Right cardiac atrium (tissue), 5 donors: ENCODE data around the gene ADCYAP1R1. TPM values are rescaled to one million over a fixed set of nuclear protein-coding genes. Genes with fewer than 3 reads are reported as not detected.

Experiments
- ATAC-seq, 2 donors: fragments of 200-7000 bp; cut with Tn5 transposase; one replicate each; pipeline versions ENCODE4 v1.8.0 to v1.9.1; 2020; ENCODE audit warnings: moderate library complexity in 2 of 2, mild to moderate bottlenecking in 1 of 2
- DNase-seq, 3 donors: peaks; one replicate each; pipeline ENCODE4 v3.0.0-alpha.2; 2020
- H3K27ac ChIP-seq: one replicate; pipeline ENCODE4 v1.5.1; 2013; ENCODE audit warnings: mild to moderate bottlenecking, low read length, control low read depth, moderate library complexity
- H3K27me3 ChIP-seq: one replicate; pipeline ENCODE4 v1.6.1; 2013; ENCODE audit not compliant: control insufficient read depth, insufficient read depth
- H3K4me1 ChIP-seq: one replicate; pipeline ENCODE4 v1.6.1; 2013; ENCODE audit warnings: low read length; ENCODE audit not compliant: control insufficient read depth, insufficient read depth
- H3K4me3 ChIP-seq: one replicate; pipeline ENCODE4 v1.5.1; 2013; ENCODE audit warnings: low read length, control low read depth
- H3K9me3 ChIP-seq: one replicate; pipeline ENCODE4 v1.6.1; 2013; ENCODE audit warnings: low read length; ENCODE audit not compliant: control insufficient read depth
- WGBS: extraction: QIAGEN DNeasy Blood & Tissue Kit; methylation state at CpG from one replicate; pipeline ENCODE4 v1.1.7; 2013; 5-methylcytosine and 5-hydroxymethylcytosine counted together
- intact Hi-C, 4 donors: fragments of 100-400 bp; cut with DNase I; formaldehyde crosslinking; loops; one replicate each; pipeline versions ENCODE4 v1.11.0 to v1.14.0; 2022 to 2023
- long read RNA-seq, 4 donors: library from polyadenylated mRNA; unstranded; transcript quantifications; one replicate each; pipeline ENCODE4 v2.0.0, GENCODE V29; 2020 to 2021
- polyA plus RNA-seq: library from polyadenylated mRNA; stranded (reverse); fragments of 200-250 nt; gene quantifications from one replicate; pipeline ENCODE4 v1.2.3, GENCODE V29; 2013
- total RNA-seq, 4 donors: library from RNA; stranded (reverse); fragmentation: NEBNext Ultra II Directional; extraction: Animal tissue kit (Norgen Biotek cat#: 25700); gene quantifications; one replicate each; pipeline ENCODE4 v1.2.1, GENCODE V29; 2021
- donor health status: healthy with polysubstance abuse.
- donor health status: DM: no; HTN: yes; CAD: no.
- donor health status: DM: no; HTN: no; CAD: no.
- donor health status: DM: no; HTN: yes; CAD: no; lungs with severe emphysema.
- donor health status: DM: yes; HTN: yes; CAD: no.

The ADCYAP1R1 gene
- total RNA-seq (1 to 10 TPM; 1.1 to 3.4 (median 1.7) TPM), polyA plus RNA-seq (0.84 TPM)
- long read RNA-seq, donor 1, partial matches to known transcripts: 0 of 3 reads
- long read RNA-seq, donor 1, other reads (novel, unspliced or antisense): 3 of 3 reads
- long read RNA-seq, donor 2: 0 reads
- long read RNA-seq, donor 3, partial matches to known transcripts: 0 of 2 reads
- long read RNA-seq, donor 3, other reads (novel, unspliced or antisense): 2 of 2 reads
- long read RNA-seq, donor 4: 0 reads

- H3K4me3 ChIP-seq: peak within 1 kb of the TSS; percentile 33
- no peak within 1 kb of the TSS for H3K27ac ChIP-seq
- ATAC-seq (peak; percentile 75 to 86), DNase-seq (peak; percentile 52 to 86 (median 84))
- H3K27me3 ChIP-seq: no peaks in the 10 kb centered on the region
- 5% methylated on average over 56 of the region's 56 CpGs for WGBS
- intact Hi-C loops: no loop called here
- no peaks in the 10 kb centered on the region for H3K4me1 ChIP-seq
- no peaks in the 10 kb centered on the region for H3K9me3 ChIP-seq
Observed at GRCh38 chr7:31051598-31052486, at the start of gene ADCYAP1R1. ADCYAP1R1 (plus strand) TSS chr7:31052308; CDS start chr7:31063265, 10,957 bp downstream.

DNA sequence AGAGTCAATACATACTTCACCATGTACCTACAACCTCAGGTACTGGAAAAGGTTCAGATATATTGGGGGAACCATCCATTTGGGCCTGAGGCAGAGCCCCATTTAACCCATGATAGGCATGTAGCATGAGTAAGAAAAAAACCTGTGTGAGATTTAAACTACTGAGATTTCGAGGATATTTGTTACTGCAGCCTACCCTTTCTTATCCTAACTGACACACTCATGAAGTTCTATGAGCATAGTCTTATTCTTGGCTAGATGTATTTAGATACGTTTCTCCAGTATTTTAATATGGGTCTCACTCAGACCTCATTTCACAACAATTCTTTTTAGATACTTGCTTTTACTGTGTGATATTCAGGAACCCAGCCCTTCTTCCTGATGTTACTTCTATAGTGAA lies 49.0 kb upstream of the ADCYAP1R1 start:
- H3K27ac ChIP-seq: no peak overlapping the region
- DNase-seq (no peak), ATAC-seq (no peak)
- H3K9me3 ChIP-seq: no peaks in the 10 kb centered on the region
- 87% methylated on average over 2 of the region's 2 CpGs for WGBS
- no peak overlapping the region for H3K4me3 ChIP-seq
- H3K4me1 ChIP-seq: no peaks in the 10 kb centered on the region
- intact Hi-C loops: no loop called here
- no peaks in the 10 kb centered on the region for H3K27me3 ChIP-seq

GRCh38 chr7:31003721-31004120 lies 48.4 kb upstream of the ADCYAP1R1 start:
- no peak for DNase-seq
- Histone ChIP-seq H3K4me3 (no peak overlapping the region), H3K9me3 (no peaks in the 10 kb centered on the region), H3K27me3 (no peaks in the 10 kb centered on the region), H3K27ac (no peak overlapping the region), H3K4me1 (no peaks in the 10 kb centered on the region)
- intact Hi-C loops: no loop called here
- ATAC-seq: no peak
- WGBS: 90% methylated on average over 6 of the region's 6 CpGs

GRCh38 chr7:31004393-31004792 lies 47.7 kb upstream of the ADCYAP1R1 start:
- intact Hi-C loops: no loop called here
- no peak for ATAC-seq
- no peaks in the 10 kb centered on the region for H3K9me3 ChIP-seq

DNA sequence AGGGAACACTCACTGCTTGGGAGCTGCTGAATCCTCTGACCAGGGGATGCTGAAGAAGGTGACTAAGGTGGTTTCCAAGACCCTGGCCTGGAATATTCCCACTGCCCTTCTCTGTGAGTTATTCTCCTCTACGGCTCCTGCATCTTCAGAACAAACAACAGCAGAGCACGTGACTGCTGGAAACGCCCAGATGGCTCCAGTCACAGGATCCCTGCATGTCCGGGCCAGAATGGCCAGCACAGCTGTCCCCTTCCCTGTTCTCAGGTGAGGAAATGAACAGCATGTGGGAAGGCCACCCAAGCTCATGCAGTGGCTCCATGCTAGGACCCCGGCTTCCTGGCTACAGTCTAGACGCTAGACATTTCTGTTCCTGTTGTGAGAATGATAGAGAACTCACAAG lies 45.3 kb upstream of the ADCYAP1R1 start:
- H3K27ac ChIP-seq: no peak overlapping the region
- no peaks in the 10 kb centered on the region for H3K9me3 ChIP-seq
- H3K4me1 ChIP-seq: no peaks in the 10 kb centered on the region
- H3K27me3 ChIP-seq: no peaks in the 10 kb centered on the region
- DNase-seq: no peak
- H3K4me3 ChIP-seq: no peak overlapping the region
- 69% methylated on average over 6 of the region's 6 CpGs for WGBS
- intact Hi-C loops: no loop called here
- ATAC-seq: no peak

More at GRCh38 chr7:31004393-31004792, 47.7 kb upstream of the ADCYAP1R1 start:
- H3K4me3 ChIP-seq: no peak overlapping the region
- H3K4me1 ChIP-seq: no peaks in the 10 kb centered on the region
- WGBS: 73% methylated on average over 1 of the region's 1 CpG
- no peaks in the 10 kb centered on the region for H3K27me3 ChIP-seq
- no peak overlapping the region for H3K27ac ChIP-seq
- DNase-seq: no peak

DNA sequence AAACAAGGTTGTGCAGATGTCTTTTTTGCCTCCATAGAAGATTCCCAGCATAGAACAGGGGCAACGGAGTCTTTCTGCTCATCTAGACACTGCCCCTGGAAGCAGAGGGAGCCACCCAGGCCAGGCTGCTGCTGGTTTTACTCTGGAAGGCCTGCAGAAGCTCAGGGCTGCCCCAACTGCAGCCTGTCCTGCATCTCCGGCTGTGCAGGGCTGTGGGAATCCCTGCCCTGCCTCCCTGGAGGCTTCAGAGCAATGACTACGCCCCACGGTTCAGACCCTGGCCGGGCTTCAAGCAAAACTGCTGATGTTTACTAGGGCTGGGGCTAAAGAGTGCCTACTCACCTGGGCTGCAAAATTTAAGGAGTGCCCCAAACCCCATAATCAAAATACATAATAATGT lies 44.5 kb upstream of the ADCYAP1R1 start:
- no peak overlapping the region for H3K27ac ChIP-seq
- no peaks in the 10 kb centered on the region for H3K27me3 ChIP-seq
- WGBS: 51% methylated on average over 5 of the region's 5 CpGs
- intact Hi-C loops: no loop called here
- no peaks in the 10 kb centered on the region for H3K4me1 ChIP-seq
- no peak for ATAC-seq
- H3K9me3 ChIP-seq: no peaks in the 10 kb centered on the region
- H3K4me3 ChIP-seq: no peak overlapping the region
- DNase-seq: no peak

- WGBS: 56% methylated on average over 3 of the region's 3 CpGs
- Histone ChIP-seq H3K27me3 (no peaks in the 10 kb centered on the region), H3K4me3 (no peak overlapping the region), H3K4me1 (no peaks in the 10 kb centered on the region), H3K9me3 (no peaks in the 10 kb centered on the region), H3K27ac (no peak overlapping the region)
- no peak for DNase-seq
- intact Hi-C loops: no loop called here
- ATAC-seq: no peak
Observed at GRCh38 chr7:31014826-31015225, 37.3 kb upstream of the ADCYAP1R1 start.

DNA sequence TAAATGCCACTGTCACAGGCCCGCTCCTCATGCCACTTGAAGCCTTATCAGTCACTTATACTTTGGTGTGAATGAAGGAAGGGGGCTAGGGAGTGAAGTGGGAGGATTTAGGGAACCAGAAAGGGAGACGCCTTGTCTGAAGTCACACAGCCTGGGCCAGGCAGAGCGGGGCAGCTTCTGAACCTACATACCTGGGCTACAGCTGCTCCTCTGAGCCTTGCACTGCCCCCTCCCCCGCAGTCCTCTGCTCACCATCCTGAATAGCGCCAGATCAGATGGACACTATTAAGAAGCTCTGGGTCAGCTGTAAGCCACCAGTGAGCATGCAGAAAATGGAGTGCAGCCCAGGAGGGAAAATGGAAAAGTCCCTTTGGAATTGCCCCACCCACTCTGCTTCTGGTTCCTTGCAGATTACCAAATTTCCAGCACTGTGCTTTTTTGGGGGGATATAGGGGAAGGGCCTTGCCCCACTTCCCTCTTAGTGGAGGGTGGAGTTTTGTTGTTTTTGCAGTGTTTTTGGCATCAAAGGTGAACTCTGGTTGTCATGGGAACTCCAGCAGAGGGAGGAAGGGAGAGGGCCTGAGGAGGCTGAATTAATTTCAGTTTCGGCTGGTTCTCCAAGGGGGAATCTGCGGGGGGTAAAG lies 35.0 kb upstream of the ADCYAP1R1 start:
- no peak overlapping the region for H3K27ac ChIP-seq
- no peaks in the 10 kb centered on the region for H3K27me3 ChIP-seq
- 78% methylated on average over 7 of the region's 7 CpGs for WGBS
- ATAC-seq (peak; percentile 8 to 38), DNase-seq (no peak)
- no peaks in the 10 kb centered on the region for H3K9me3 ChIP-seq
- no peak overlapping the region for H3K4me3 ChIP-seq
- no peaks in the 10 kb centered on the region for H3K4me1 ChIP-seq
- intact Hi-C loops: no loop called here

GRCh38 chr7:31017721-31018120 lies 34.4 kb upstream of the ADCYAP1R1 start:
- no peak for DNase-seq
- Histone ChIP-seq H3K27me3 (no peaks in the 10 kb centered on the region), H3K27ac (no peak overlapping the region), H3K4me3 (no peak overlapping the region), H3K4me1 (no peaks in the 10 kb centered on the region), H3K9me3 (no peaks in the 10 kb centered on the region)
- intact Hi-C loops: no loop called here
- ATAC-seq: no peak
- WGBS: 83% methylated on average over 5 of the region's 5 CpGs

- DNase-seq (no peak), ATAC-seq (no peak)
- intact Hi-C loops: no loop called here
- Histone ChIP-seq H3K27me3 (no peaks in the 10 kb centered on the region), H3K4me3 (no peak overlapping the region), H3K4me1 (no peaks in the 10 kb centered on the region), H3K27ac (no peak overlapping the region), H3K9me3 (no peaks in the 10 kb centered on the region)
- 87% methylated on average over 1 of the region's 1 CpG for WGBS
Observed at GRCh38 chr7:31019509-31019908, 32.6 kb upstream of the ADCYAP1R1 start.

DNA sequence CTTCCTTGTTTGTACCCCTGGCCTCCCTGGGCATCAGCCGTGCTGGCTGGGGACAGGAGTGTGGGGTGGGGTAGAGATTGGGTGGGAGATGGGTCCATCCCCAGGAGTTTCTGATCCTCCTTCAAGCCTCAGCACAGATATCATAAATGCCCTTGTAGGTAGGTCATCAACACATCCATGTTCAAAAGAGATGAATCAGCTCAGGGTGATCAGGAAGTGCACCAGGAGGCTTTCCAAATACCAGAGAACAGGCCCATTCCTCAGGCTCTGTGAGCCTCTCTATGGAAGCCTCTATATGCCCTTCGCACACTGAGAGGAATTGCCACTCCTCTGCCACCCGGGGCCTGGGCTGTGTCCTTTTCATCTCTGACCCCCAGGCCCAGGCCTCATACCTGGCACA lies 31.9 kb upstream of the ADCYAP1R1 start:
- WGBS: 89% methylated on average over 3 of the region's 3 CpGs
- Histone ChIP-seq H3K27ac (no peak overlapping the region), H3K9me3 (no peaks in the 10 kb centered on the region), H3K4me1 (no peaks in the 10 kb centered on the region), H3K4me3 (no peak overlapping the region), H3K27me3 (no peaks in the 10 kb centered on the region)
- DNase-seq (no peak), ATAC-seq (no peak)
- intact Hi-C loops: no loop called here
